ENCODE results near the gene RBM47.
A peak's percentile ranks its signal among the peaks of the same experiment; 100 is the strongest.
"Not testable (repeated sequence)": the region's sequence is repeated elsewhere in the genome, so short reads cannot be mapped to it uniquely, and the experiment has no call there.

Gene RBM47

GRCh38 chr4:40486534-40486933 is 143.1 kb downstream of the RBM47 start:
- DNase-seq (ENCODE audit: low read depth): peak; percentile 29

GRCh38 chr4:40484346-40485090 is 145.1 kb downstream of the RBM47 start:
- no peak for DNase-seq (ENCODE audit: low read depth)

- DNase-seq (ENCODE audit: low read depth): no peak
Observed at GRCh38 chr4:40482985-40483647, 146.5 kb downstream of the RBM47 start.

- DNase-seq (ENCODE audit: low read depth): no peak
Observed at GRCh38 chr4:40481977-40482376, 147.7 kb downstream of the RBM47 start.

- DNase-seq (ENCODE audit: low read depth): no peak
Observed at GRCh38 chr4:40480291-40480690, 149.4 kb downstream of the RBM47 start.

GRCh38 chr4:40479378-40479777 is 150.3 kb downstream of the RBM47 start:
- no peak for DNase-seq (ENCODE audit: low read depth)

- DNase-seq (ENCODE audit: low read depth): no peak
Observed at GRCh38 chr4:40475609-40476008, 154.1 kb downstream of the RBM47 start.

GRCh38 chr4:40473578-40474388 is 155.9 kb downstream of the RBM47 start:
- no peak for DNase-seq (ENCODE audit: low read depth)

- DNase-seq (ENCODE audit: low read depth): no peak
Observed at GRCh38 chr4:40471923-40472322, 157.7 kb downstream of the RBM47 start.

GRCh38 chr4:40466789-40467188 is 162.9 kb downstream of the RBM47 start:
- no peak for DNase-seq (ENCODE audit: low read depth)

GRCh38 chr4:40462326-40462725 is 167.3 kb downstream of the RBM47 start:
- DNase-seq (ENCODE audit: low read depth): no peak

- no peak for DNase-seq (ENCODE audit: low read depth)
Observed at GRCh38 chr4:40461879-40462278, 167.8 kb downstream of the RBM47 start.

GRCh38 chr4:40461062-40461461 is 168.6 kb downstream of the RBM47 start:
- no peak for DNase-seq (ENCODE audit: low read depth)

- no peak for DNase-seq (ENCODE audit: low read depth)
Observed at GRCh38 chr4:40458683-40459082, 171.0 kb downstream of the RBM47 start.

GRCh38 chr4:40458109-40458508 is 171.6 kb downstream of the RBM47 start:
- no peak for DNase-seq (ENCODE audit: low read depth)

GRCh38 chr4:40455340-40455902 is 174.2 kb downstream of the RBM47 start:
- DNase-seq (ENCODE audit: low read depth): no peak

GRCh38 chr4:40454816-40455215 is 174.8 kb downstream of the RBM47 start:
- no peak for DNase-seq (ENCODE audit: low read depth)

- no peak for DNase-seq (ENCODE audit: low read depth)
Observed at GRCh38 chr4:40453912-40454311, 175.8 kb downstream of the RBM47 start.

- no peak for DNase-seq (ENCODE audit: low read depth)
Observed at GRCh38 chr4:40448875-40449274, 180.8 kb downstream of the RBM47 start.

- DNase-seq (ENCODE audit: low read depth): no peak
Observed at GRCh38 chr4:40446839-40447238, 182.8 kb downstream of the RBM47 start.

GRCh38 chr4:40446261-40446750 is 183.4 kb downstream of the RBM47 start:
- not testable (repeated sequence) for DNase-seq (ENCODE audit: low read depth)

GRCh38 chr4:40445671-40446070 is 184.0 kb downstream of the RBM47 start:
- no peak for DNase-seq (ENCODE audit: low read depth)

All from GM04504 (cell line).